Osteocyte (in vitro differentiated cells): Measurements from ENCODE around the gene TMEM107. TPM values are rescaled to one million over a fixed set of nuclear protein-coding genes. Genes with fewer than 3 reads are reported as not detected.
"Not testable (repeated sequence)": the region's sequence is repeated elsewhere in the genome, so short reads cannot be mapped to it uniquely, and the experiment has no call there.

Source experiments
- DNase-seq: peaks from one replicate; pipeline ENCODE4 v3.0.0; 2021; ENCODE audit warnings: mixed read lengths; ENCODE audit not compliant: unreplicated experiment; ENCODE audit errors: extremely low spot score
- H3K27ac Mint-ChIP-seq: one replicate; pipeline ENCODE4 v1.8.0; 2021; ENCODE audit warnings: mild to moderate bottlenecking, mixed read lengths; ENCODE audit not compliant: unreplicated experiment
- H3K27me3 Mint-ChIP-seq: one replicate; pipeline ENCODE4 v1.8.0; 2021; ENCODE audit warnings: mixed read lengths; ENCODE audit not compliant: unreplicated experiment
- H3K36me3 Mint-ChIP-seq: one replicate; pipeline ENCODE4 v1.8.0; 2021; ENCODE audit warnings: mixed read lengths; ENCODE audit not compliant: unreplicated experiment
- H3K4me1 Mint-ChIP-seq: one replicate; pipeline ENCODE4 v1.8.0; 2021; ENCODE audit warnings: mixed read lengths; ENCODE audit not compliant: unreplicated experiment
- H3K4me3 Mint-ChIP-seq: one replicate; pipeline ENCODE4 v1.8.0; 2021; ENCODE audit warnings: mild to moderate bottlenecking, moderate library complexity, mixed read lengths; ENCODE audit not compliant: unreplicated experiment
- H3K9me3 Mint-ChIP-seq: one replicate; pipeline ENCODE4 v1.8.0; 2021; ENCODE audit warnings: mixed read lengths; ENCODE audit not compliant: unreplicated experiment
- total RNA-seq: library from RNA; stranded (reverse); gene quantifications from 2 replicates; pipeline ENCODE4 v1.2.1, GENCODE V29; 2021
- TF ChIP-seq, protein P1 (sequence below): fragments of 200-600 bp; sonication (generic); IDR thresholded peaks from 2 replicates; pipeline ENCODE4 v1.5.0; 2021; ENCODE audit warnings: antibody characterized with exemption, mild to moderate bottlenecking, moderate library complexity

TMEM107 gene
- total RNA-seq, 1 donor from 2014 or later: 8.4 TPM

GRCh38 chr17:8173056-8173870 is 2.9 kb downstream of the TMEM107 start:
- Mint-ChIP-seq H3K4me3 (peak overlapping the region; percentile 85), H3K36me3 (no peaks in the 10 kb centered on the region), H3K27ac (peak overlapping the region; percentile 100), H3K9me3 (no peaks in the 10 kb centered on the region), H3K27me3 (no peaks in the 10 kb centered on the region), H3K4me1 (peaks cover 41% of the 10 kb centered on the region)
- no peak for DNase-seq
- TF ChIP-seq, protein P1, sequence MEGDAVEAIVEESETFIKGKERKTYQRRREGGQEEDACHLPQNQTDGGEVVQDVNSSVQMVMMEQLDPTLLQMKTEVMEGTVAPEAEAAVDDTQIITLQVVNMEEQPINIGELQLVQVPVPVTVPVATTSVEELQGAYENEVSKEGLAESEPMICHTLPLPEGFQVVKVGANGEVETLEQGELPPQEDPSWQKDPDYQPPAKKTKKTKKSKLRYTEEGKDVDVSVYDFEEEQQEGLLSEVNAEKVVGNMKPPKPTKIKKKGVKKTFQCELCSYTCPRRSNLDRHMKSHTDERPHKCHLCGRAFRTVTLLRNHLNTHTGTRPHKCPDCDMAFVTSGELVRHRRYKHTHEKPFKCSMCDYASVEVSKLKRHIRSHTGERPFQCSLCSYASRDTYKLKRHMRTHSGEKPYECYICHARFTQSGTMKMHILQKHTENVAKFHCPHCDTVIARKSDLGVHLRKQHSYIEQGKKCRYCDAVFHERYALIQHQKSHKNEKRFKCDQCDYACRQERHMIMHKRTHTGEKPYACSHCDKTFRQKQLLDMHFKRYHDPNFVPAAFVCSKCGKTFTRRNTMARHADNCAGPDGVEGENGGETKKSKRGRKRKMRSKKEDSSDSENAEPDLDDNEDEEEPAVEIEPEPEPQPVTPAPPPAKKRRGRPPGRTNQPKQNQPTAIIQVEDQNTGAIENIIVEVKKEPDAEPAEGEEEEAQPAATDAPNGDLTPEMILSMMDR: no peak

DNA sequence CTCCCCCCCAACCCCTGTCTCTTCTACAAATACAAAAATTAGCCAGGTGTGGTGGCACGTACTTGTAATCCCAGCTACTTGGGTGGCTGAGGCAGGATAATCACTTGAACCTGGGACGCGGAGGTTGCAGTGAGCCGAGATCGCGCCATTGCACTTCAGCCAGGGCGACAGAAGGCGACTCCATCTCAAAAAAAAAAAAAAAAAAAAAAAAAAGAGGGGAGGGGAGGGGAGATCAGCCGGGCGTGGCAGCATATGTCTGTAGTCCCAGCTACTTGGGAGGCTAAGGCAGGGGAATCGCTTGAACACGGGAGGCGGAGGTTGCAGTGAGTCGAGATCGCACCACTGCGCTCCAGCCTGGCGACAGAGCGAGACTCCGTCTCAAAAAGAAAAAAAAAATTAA is 6.0 kb downstream of the TMEM107 start:
- H3K9me3 Mint-ChIP-seq, H3K36me3 Mint-ChIP-seq, H3K4me3 Mint-ChIP-seq, H3K27ac Mint-ChIP-seq, H3K27me3 Mint-ChIP-seq, DNase-seq: not testable (repeated sequence)
- peaks cover 21% of the 10 kb centered on the region for H3K4me1 Mint-ChIP-seq

- Mint-ChIP-seq H3K27ac (no peak overlapping the region), H3K36me3 (no peaks in the 10 kb centered on the region), H3K4me1 (peaks cover 23% of the 10 kb centered on the region), H3K4me3 (no peak overlapping the region), H3K9me3 (no peaks in the 10 kb centered on the region), H3K27me3 (no peaks in the 10 kb centered on the region)
- TF ChIP-seq, protein P1: no peak
- no peak for DNase-seq
Measured at GRCh38 chr17:8167526-8167925, 8.7 kb downstream of the TMEM107 start.

- Mint-ChIP-seq H3K4me3 (no peak overlapping the region), H3K36me3 (peaks cover under 1% of the 10 kb centered on the region), H3K27me3 (no peaks in the 10 kb centered on the region), H3K4me1 (peaks cover 23% of the 10 kb centered on the region), H3K9me3 (no peaks in the 10 kb centered on the region), H3K27ac (no peak overlapping the region)
- no peak for DNase-seq
- TF ChIP-seq, protein P1: no peak
Measured at GRCh38 chr17:8166731-8167130, 9.4 kb downstream of the TMEM107 start.

GRCh38 chr17:8164815-8165131 is 11.4 kb downstream of the TMEM107 start:
- TF ChIP-seq, protein P1: no peak
- Mint-ChIP-seq H3K4me1 (peaks cover 32% of the 10 kb centered on the region), H3K27ac (peak overlapping the region; percentile 98), H3K9me3 (no peaks in the 10 kb centered on the region), H3K27me3 (no peaks in the 10 kb centered on the region), H3K36me3 (peaks cover 8% of the 10 kb centered on the region), H3K4me3 (no peak overlapping the region)
- no peak for DNase-seq
